OCI-LY3 (cell line): ENCODE results near the gene NSL1.

Experiments
- EZH2phosphoT487 ChIP-seq: fragments of 200-600 bp; shearing (Covaris generic); IDR thresholded peaks from 2 replicates; pipeline ENCODE4 v1.6.1; 2018; ENCODE audit warnings: antibody characterized with exemption, mixed run types, low read depth
- TF ChIP-seq, protein P1 (sequence below): fragments of 200-600, 300-600 bp; sonication (generic); IDR thresholded peaks from 2 replicates; pipeline ENCODE4 v1.5.1; 2014; ENCODE audit warnings: antibody characterized with exemption, low read length, low read depth

DNA sequence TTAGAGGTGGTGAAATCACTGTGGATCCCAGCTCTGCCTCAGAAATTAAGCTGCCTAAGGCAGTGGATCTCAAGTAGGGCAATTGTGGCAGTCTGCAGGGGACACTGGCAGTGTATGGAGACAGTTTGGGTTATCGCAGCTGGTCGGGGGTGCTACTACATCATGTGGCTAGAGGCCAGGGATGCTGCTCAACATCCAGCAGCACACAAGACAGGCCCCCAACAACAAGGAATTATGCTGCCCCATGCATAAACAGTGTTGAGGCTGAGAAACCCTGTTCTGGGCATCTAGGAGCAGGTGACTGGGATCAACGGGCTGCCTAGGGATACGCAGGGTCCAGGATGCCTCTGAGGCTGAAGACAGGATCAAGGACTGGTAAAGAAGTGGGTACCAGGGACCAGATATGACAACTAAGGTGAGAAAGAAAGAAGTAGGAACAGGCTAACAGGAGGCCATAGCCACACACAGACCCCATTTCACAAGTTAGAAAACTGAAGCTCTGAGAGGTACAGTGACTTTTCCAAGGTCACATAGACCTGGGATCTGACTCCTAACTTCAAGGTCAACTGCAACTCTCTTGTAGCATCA, 100.7 kb downstream of the NSL1 start:
- TF ChIP-seq EZH2phosphoT487, result no peak
- TF ChIP-seq, protein P1, sequence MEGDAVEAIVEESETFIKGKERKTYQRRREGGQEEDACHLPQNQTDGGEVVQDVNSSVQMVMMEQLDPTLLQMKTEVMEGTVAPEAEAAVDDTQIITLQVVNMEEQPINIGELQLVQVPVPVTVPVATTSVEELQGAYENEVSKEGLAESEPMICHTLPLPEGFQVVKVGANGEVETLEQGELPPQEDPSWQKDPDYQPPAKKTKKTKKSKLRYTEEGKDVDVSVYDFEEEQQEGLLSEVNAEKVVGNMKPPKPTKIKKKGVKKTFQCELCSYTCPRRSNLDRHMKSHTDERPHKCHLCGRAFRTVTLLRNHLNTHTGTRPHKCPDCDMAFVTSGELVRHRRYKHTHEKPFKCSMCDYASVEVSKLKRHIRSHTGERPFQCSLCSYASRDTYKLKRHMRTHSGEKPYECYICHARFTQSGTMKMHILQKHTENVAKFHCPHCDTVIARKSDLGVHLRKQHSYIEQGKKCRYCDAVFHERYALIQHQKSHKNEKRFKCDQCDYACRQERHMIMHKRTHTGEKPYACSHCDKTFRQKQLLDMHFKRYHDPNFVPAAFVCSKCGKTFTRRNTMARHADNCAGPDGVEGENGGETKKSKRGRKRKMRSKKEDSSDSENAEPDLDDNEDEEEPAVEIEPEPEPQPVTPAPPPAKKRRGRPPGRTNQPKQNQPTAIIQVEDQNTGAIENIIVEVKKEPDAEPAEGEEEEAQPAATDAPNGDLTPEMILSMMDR, result no peak
